Lower leg skin (tissue), 4 donors: ENCODE measurements around the gene CDC6. TPM values are rescaled to one million over a fixed set of nuclear protein-coding genes. Genes with fewer than 3 reads are reported as not detected.
"Not testable (repeated sequence)": the region's sequence is repeated elsewhere in the genome, so short reads cannot be mapped to it uniquely, and the experiment has no call there.

Source experiments
- DNase-seq, 2 donors: peaks; one replicate each; pipeline ENCODE4 v3.0.0-alpha.2; 2019; ENCODE audit warnings: low spot score in 2 of 2
- H3K4me3 ChIP-seq: fragments of 200-600 bp; sonication (generic); 2 replicates; pipeline ENCODE4 v1.5.1; 2017; ENCODE audit warnings: mild to moderate bottlenecking, low read depth; ENCODE audit not compliant: poor library complexity, severe bottlenecking
- CTCF ChIP-seq, 3 donors: fragments of 450-650 bp; IDR thresholded peaks; one replicate each; pipeline ENCODE4 v1.5.1; 2016; ENCODE audit warnings: antibody characterized with exemption in 3 of 3, mild to moderate bottlenecking in 3 of 3, moderate library complexity in 2 of 3
- POLR2A ChIP-seq, 2 donors: fragments of 450-650 bp; IDR thresholded peaks; one replicate each; pipeline ENCODE4 v1.6.1; 2016 to 2017; ENCODE audit warnings: antibody characterized with exemption in 2 of 2, mild to moderate bottlenecking in 1 of 2, moderate library complexity in 1 of 2
- WGBS, 2 donors: methylation state at CpG; one replicate each; pipeline ENCODE4 v1.1.5; 2018; 5-methylcytosine and 5-hydroxymethylcytosine counted together
- intact Hi-C: fragments of 100-400 bp; cut with DNase I; formaldehyde crosslinking; loops from one replicate; pipeline ENCODE4 v1.15.0; 2023; ENCODE audit warnings: low total_unique reads
- total RNA-seq, 4 donors: library from RNA; depleted of rRNA; stranded (reverse); fragments of >200 nt; gene quantifications; one replicate each; pipeline ENCODE4 v1.1.0, GENCODE V29; 2016

CDC6 gene
- total RNA-seq, 4 donors from 2014 or later: 0.42 to 1.6 (median 1.0) TPM

- H3K4me3 ChIP-seq: no peak overlapping the region
- DNase-seq: peak in 1 of 2 donors; percentile 68
- WGBS, 2 donors: 49% methylated on average over 4 of the region's 4 CpGs
- TF ChIP-seq POLR2A (IDR thresholded peaks at IDR 0.05): no peak
- TF ChIP-seq CTCF (IDR thresholded peaks at IDR 0.05): no peak
- intact Hi-C loops: loop anchor here (5.0 to 10.0 kb wide), 2 partner anchors 93 to 266 kb away; no protein-coding TSS in a partner anchor
Observed at GRCh38 chr17:40290629-40291280, 3.1 kb downstream of the CDC6 start.

DNA sequence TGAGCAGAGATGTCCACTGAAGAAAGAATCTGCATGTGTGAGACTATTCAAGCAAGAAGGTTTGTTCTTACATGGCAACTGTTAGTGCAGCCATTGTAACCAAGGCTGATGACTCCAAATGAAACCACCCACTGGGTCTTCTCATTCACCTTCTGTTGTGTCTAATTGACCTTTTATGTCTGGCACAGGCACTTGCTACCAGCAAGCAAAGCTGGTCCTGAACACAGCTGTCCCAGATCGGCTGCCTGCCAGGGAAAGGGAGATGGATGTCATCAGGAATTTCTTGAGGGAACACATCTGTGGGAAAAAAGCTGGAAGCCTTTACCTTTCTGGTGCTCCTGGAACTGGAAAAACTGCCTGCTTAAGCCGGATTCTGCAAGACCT lies 3.6 kb downstream of the CDC6 start:
- no peak overlapping the region for H3K4me3 ChIP-seq
- peak in 1 of 2 donors; percentile 45 for DNase-seq
- intact Hi-C loops: loop anchor here (5.0 to 10.0 kb wide), 2 partner anchors 94 to 266 kb away; no protein-coding TSS in a partner anchor
- TF ChIP-seq CTCF (IDR thresholded peaks at IDR 0.05) (no peak), POLR2A (IDR thresholded peaks at IDR 0.05) (no peak)
- 78 to 91% methylated on average over 2 of the region's 2 CpGs for WGBS, 2 donors

GRCh38 chr17:40293363-40293762 lies 5.7 kb downstream of the CDC6 start:
- H3K4me3 ChIP-seq: no peak overlapping the region
- TF ChIP-seq CTCF (IDR thresholded peaks at IDR 0.05) (no peak), POLR2A (IDR thresholded peaks at IDR 0.05) (no peak)
- no peak for DNase-seq
- WGBS, 2 donors: 70 to 74% methylated on average over 1 of the region's 1 CpG
- intact Hi-C loops: loop anchor here (5.0 to 10.0 kb wide), 2 partner anchors 96 to 269 kb away; no protein-coding TSS in a partner anchor

DNA sequence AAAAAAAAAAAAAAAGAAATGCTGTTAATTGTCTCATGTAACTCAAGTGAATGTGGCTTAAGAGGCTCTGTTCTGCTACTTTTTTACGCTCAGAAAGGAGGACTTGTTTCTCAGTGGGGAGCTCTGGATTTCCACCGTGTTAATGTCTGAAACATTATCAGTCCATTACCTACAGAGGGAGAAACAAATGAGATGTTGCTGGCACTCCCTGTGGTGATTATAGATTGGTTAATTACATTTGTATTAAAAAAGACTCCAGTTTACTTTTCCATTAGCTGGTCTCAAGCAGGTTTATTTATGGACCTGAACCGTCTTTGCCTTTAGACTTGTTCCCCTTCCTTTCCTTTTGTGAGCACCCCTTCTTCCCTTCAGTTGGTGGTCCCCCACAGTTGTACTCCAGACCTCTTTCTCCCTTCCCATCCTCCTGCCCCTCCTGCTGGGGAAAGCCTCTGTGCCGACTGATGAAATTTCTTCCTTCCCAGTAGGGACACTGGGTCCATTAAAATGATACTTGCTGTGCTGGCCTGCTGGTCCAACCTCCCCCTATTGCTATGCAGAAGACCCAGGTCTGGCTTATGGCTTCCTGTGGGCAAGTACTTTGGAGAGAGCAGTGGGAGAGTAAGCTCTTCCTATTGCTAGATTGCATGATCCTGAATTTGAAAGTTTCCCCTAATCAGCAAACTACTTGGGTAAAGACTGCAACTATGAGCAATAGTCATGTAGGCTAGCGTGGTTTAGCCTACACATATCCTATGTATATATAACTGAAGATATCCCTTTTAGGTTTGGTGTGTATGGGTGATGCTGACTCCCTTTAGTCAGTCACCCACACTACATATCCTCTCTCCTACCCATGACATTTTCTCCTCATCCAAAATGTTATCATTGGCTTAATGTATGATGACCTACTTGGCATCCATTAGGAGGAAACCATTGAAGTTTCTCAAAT lies 8.1 kb downstream of the CDC6 start:
- no peak for TF ChIP-seq POLR2A (IDR thresholded peaks at IDR 0.05)
- no peak overlapping the region for H3K4me3 ChIP-seq
- intact Hi-C loops: loop anchor here (10.0 kb wide), 1 partner anchor 271 kb away; no protein-coding TSS in a partner anchor
- no peak for DNase-seq
- WGBS, 2 donors: 85 to 88% methylated on average over 5 of the region's 5 CpGs

GRCh38 chr17:40297511-40297910 lies 9.8 kb downstream of the CDC6 start:
- WGBS, 2 donors: 84 to 89% methylated on average over 2 of the region's 2 CpGs
- intact Hi-C loops: loop anchor here (10.0 kb wide), 1 partner anchor 273 kb away; no protein-coding TSS in a partner anchor
- TF ChIP-seq POLR2A (IDR thresholded peaks at IDR 0.05) (no peak), CTCF (IDR thresholded peaks at IDR 0.05) (no peak)
- DNase-seq: peak in 1 of 2 donors; percentile 37
- H3K4me3 ChIP-seq: no peak overlapping the region

GRCh38 chr17:40298726-40299125 lies 11.0 kb downstream of the CDC6 start:
- intact Hi-C loops: loop anchor here (10.0 kb wide), 1 partner anchor 274 kb away; no protein-coding TSS in a partner anchor
- no peak overlapping the region for H3K4me3 ChIP-seq
- TF ChIP-seq POLR2A (IDR thresholded peaks at IDR 0.05): no peak
- no peak for TF ChIP-seq CTCF (IDR thresholded peaks at IDR 0.05)
- 57 to 61% methylated on average over 3 of the region's 3 CpGs for whole genome bisulfite sequencing, 2 donors
- DNase-seq: no peak

DNA sequence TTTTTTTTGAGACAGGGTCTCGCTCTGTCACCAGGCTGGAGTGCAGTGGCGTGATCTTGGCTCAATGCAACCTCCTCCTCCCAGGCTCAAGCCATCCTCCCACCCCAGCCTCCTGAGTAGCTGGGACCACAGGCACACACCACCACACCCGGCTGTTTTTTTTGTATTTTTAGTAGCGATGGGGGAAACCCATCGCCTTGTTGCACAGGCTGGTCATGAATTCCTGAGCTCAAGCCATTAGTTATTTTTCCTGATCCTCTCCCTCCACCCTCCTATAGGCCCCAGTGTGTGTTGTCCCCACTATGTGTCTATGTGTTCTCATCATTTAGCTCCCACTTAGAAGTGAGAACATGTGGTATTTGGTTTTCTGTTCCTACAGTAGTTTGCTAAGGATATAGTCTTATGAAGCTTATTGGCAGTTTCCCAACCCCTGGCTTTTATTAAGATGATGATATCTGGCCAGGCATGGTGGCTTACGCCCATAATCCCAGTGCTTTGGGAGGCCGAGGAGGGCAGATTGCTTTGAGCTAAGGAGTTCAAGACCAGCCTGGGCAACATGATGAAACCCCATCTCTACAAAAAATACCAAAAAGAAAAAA lies 11.6 kb downstream of the CDC6 start:
- DNase-seq: peak in 1 of 2 donors; percentile 70
- WGBS, 2 donors: 75 to 81% methylated on average over 7 of the region's 7 CpGs
- not testable (repeated sequence) for H3K4me3 ChIP-seq
- intact Hi-C loops: loop anchor here (10.0 kb wide), 1 partner anchor 274 kb away; no protein-coding TSS in a partner anchor
